Fibroblast of skin of right quadriceps (primary cell): Measurements from ENCODE around the gene IQSEC1.
A peak's percentile ranks its signal among the peaks of the same experiment; 100 is the strongest.

Experiments used
- DNase-seq: peaks from one replicate; pipeline ENCODE4 v3.0.0-alpha.2; 2013

The IQSEC1 gene

DNA sequence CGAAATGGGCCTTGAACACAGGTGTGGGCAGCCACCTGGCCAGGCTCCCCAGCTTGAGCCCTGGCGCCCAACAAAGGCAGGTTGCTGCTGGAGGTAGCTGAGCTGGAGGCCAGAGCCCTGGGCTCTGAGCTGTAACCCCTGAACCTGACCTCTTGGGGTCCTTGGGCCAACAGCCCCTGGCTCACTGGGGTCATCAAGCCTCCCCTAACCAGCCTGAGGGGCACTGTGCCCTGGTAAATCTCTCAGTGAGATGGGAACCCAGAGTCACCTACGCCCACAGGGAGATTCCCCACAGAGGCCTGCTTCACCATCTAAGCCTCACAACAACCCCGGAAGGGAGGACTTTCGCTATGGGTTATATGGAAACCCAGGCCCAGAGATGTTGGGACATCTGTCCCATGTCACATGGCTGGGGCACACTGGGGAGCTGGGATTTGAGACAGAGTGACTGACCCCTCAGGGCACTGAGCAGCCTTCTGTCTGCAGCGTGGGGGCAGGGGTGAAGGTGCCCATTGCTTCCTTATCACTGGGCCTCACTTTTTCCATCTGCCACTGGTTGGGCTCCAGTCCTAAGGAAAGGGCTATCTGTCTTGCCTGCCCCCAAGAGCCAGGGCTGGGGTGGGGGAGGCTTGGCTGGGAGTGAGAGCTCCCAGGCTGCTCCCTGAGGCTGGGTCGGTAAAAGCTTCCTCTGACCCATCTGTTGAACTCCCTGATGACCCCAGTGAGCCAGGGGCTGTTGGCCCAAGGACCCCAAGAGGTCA, 59.1 kb downstream of the IQSEC1 start:
- no peak for DNase-seq

DNA sequence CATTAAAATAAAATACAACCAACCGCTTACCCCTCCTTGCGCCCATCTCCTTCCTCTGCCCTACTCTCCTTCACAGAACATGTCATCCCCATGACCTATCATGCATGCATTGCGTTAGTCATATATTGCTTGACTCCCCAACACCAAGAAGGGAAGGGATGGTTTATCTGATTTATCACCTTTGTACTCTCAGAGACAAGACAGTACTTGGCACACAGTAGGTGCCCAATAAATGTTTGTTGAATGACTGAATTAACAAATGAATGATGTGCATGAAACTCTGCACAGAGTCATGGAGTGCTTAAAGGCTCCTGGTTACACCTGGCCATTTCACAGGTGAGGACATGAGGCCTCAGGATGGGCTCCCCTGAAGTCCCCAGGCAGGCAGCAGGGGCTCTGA, 59.7 kb downstream of the IQSEC1 start:
- no peak for DNase-seq

DNA sequence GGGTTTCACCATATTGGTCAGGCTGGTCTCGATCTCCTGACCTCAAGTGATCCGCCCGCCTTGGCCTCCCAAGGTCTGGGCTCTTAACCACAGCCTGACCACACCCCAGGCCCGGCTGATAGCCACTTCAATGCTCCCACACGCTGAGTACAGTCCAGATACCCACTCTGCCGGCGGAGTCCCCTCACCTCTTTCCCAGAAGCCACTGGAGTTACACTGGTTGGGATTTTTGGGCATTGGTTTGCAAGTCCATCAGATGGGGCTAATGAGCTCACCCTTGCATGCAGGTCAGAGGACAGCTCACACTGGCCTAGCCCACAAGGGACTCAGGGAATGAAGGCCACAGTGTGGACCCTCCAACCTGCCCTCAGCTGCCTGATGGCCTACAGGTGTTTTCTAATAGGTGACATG, 60.1 kb downstream of the IQSEC1 start:
- DNase-seq = no peak

DNA sequence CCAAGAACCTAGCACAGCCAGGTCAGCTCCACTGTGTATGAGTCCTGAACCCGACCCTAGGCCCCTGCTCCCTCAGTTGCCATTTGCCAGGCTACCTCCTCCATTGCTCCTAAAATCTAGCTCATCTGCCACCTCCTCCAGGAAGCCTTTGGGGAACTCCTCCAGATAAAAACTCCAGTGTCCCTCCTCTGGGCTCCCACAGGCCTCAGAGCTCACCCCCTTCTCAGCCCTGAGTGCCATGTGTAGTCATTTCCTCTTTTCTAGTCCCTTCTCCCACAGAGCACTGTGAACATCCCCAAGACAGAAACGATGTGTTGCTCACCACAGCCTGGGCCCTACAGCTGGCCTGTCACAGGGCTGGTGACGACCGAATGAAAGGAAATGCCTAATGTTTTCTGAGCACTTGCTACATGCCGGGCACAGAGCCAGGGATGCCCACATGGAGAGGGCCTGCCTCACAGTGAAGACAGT, 61.0 kb downstream of the IQSEC1 start:
- DNase-seq = peak; percentile 24

DNA sequence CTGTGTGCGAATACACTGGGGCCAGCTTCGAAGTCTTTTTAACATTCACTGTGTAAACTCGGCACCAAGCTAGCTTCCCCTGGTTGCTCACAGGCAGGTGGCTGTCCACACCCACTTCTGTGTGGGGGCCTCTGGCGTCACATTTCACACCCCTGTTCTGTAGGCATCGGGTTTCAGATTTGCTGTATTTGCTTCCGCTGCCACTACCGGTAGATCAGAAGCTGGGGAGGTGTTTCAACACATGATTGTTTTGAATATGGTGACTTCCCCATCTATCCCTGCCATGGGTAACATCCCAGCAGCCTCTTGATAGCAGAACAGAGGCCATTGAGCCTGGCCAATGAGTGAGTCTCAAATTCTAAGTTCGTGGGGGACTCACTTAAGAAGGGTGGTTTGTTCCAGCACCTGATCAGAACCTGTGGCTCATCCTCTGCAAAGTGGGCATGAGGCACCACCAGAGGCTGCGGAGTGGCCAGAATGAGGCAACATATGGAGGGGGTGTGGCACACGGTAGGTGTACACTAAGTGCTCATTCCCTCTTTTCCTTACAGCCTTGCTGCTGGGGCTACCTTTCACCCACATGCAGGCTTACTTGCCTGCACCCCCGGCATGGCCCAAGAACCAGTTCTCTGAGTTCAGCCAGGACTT, 61.5 kb downstream of the IQSEC1 start:
- no peak for DNase-seq

DNA sequence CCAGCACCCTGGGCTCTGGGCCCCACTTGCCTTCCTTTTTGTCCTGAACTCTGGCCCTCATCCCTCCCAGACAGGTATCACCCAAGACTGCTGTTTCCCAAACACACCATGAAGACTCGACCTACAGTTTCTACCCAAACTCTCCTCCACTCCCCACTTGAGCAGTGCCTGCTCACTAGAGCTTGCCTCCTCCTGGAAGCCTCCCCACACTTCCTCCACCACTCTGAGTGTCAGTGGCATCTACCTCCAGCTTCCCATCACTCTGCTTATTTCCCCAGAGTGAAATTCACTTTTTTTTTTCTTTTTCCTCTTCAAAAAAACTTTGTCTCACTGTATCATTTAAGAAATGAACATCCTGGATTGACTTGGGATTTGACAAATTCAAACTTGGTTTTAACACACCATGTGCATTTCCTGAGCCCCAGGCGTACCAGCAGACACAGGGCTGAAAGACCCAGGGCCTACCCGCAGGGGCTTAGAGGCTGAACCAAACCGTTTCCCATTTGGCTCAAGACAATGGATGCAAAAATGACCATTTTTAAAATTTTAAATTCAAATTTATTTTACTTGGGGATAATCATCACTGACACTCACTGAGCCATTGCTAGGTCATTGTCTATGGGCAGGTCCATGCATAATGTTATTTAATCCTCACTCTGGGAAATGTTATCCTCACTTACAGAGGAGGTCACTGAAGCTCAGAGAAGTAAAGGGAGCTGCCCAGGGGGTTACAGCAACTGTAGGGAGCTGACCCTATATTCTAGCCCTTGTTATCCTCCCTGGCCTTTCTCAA, 62.3 kb downstream of the IQSEC1 start:
- DNase-seq = no peak

DNA sequence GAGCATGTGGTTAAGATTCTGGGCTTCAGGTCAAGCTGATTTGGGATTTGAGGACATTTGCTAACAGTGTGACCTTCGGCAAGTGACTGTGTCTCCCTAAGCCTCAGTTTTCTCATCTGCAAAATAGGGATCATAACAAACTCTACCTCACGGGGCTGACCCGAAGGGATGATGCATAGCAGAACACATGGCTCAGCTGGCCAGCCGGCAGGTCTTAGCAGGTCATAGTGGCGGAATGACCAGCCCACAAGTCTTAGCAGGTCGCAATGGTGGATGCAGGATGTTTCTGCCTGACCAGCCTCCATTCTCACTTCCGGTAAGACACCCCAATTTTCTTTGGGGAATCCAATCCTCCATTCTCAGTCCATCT, 63.3 kb downstream of the IQSEC1 start:
- no peak for DNase-seq

DNA sequence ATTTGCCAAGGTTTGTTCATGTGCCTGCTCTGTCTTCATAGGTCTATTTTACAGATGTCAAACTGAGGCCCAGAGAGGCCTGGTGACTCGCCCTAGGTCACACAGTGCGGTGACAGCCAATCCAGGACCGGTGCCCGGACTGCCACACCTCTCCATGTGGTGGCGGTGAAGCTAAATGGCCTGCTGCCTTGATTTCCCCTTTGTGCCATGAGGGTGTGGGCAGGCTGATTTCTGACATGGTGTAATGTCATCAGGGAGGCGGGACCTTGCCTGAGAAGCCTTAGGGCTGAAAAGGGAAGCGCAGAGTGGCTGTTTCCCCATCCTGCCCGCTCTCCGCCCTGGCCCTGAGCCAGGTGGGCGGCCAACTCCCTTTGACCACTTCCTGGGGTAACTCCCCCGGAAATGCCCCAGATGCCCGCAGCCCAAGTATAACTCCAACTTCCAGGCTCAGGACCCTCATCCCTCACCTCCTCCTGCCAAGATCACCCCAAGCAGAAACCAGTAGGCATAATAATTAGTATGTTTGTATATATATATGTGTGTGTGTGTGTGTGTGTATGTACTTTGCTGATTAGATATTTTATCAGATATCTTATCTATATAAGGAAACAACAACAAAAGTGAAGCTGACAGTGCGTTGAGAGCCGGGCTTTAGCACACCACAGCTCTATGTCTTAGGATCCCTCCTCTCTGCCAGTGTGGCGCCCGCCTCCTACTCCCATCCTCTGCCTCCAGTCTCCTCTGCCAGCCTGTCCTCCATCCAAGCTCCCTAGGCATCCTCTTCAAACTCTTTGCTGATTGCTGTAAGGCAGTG, 63.9 kb downstream of the IQSEC1 start:
- DNase-seq = no peak

DNA sequence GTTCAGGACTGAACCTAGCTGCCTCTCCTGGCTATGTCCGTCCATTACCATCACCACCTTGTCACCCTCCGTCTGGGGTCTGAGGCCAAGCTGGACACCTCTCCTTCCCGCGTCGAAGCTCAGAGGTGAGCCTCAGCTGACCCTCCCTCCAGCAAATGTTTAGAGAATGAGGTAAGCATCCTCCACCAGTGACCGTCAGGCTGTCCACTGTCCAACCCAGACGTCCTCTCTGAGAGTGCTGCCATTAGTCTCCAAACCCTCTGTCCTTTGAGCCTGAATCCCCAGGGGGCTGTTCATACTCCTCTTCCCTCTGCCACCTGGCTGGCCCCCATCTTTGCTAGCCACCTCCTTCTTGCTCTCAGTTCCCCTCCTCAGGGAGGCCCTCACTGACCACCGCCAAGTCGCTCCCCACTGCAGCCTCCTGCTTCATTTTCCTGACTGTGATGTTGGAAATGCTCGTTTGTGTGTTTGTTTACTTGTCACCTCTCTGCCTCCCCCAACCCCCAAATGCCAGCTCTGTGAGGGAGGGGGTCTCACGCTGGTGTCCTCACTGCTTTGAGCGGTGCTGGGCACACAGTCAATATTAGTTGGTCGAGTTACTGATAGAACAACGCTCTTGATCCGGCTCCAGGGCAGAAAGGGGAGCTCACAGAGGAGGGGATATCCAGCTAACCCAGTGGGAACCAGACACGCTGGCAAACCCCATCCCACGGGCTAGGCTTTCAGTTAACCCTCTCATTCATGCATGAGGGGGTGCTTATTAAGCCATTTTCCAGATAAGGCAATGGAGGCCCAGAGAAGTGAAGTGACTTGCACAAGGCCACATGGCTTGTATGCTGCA, 64.9 kb downstream of the IQSEC1 start:
- no peak for DNase-seq

DNA sequence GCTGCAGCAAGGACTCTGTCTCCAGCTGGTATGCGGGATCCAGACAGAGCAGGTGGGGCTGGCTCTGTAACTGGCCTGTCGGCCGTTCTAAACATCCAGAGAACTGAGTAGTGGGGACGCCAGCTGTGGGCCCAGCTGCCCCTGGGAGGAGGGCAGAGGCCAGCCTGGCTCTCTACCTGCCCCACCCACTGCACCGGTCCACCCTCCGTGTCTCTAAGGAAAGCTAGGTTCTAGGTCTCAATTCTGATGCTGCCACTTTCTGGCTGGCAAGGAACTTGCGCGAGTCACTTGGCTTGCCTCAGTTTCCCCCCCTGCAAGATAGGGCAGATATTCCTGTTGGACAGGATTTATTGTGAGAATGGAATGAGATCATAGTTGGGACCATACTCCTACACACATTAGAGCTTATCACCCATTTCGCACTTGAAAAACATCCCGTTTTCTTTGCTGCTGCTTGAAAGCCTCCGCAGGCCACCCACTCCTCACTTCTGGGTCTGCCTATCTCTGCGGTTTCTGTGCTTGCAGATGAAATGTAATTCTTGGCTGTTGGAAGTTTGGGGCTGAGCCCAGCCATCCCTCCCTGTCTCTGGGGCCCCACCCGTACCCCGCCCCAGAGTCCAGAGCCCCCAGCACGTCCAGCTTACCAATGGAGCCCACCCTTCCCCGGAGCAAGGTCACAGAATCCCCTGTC, 65.8 kb downstream of the IQSEC1 start:
- no peak for DNase-seq

DNA sequence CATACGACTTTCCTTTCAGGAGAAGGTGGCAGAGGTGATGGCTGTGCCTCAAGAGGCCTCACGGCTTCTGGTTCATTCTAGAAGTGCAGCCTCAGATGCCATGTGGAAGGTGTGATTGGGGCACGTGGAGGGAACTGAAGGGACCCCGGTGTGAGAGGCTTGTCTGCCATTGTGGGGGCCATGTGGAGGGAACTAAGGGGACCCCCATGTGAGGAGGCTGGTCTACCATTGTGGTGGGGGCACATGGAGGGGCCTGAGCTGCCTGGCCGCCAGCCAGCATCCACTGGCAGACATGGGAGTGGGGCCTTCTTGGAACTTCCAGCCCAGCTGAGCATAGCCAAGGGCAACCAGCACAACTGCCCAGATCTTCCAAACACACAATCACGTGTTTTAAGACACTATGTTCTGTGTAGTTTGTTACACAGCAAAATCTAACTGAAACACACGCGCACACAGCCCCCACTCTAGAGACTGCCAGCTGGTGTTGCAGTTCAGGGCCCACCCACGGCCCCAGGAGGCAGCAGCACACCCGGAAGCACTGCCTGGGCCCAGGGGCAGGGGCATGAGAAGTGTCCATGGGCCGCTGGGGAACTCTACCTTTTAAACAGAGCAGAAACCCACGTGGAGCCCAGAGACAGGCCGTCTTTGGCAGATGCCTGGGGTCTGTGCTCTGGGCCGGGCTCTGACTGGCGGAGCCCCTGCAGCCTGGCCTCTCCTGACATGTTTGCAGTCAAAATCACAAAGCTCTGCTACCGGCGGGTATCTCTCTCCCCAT, 66.8 kb downstream of the IQSEC1 start:
- DNase-seq = no peak

DNA sequence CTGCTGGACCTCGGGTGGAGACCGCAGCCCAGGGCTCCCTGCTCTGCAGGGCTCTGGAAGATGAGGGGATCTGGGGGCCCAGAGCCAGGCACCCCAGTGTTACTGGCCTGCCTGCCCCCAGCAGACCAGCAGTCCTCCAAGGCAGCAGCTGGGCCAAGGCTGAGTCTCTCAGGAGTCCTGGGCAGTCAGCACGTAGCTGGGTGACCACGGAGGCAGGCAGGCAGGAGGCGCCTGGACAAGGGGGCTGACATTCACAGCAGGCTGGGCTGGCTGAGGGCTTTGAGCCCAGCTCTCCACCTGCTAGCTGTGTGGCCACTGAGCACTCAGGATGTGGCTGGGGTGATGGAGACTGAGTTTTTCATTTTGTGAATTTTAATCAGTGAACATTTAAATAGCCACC, 67.9 kb downstream of the IQSEC1 start:
- no peak for DNase-seq

DNA sequence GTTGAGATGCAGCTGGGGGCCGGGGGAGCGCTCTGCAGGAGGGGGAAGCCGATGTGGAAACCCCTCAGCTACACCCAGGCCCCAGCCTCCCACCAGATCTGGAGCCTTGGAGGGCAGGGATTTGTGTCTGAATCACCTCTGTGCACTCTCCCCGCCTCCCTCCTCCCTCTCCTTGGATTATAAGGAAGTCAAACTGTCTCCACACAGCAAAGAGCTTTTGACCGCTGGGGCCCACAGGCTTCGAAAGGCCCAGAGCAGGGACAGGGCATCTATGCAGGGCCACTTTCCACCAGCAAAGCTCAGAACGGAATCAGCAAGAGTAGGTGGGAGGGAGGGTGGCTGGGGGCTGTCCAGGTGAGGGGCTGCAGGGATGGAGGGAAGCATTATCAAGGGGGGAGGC, 68.9 kb downstream of the IQSEC1 start:
- DNase-seq = no peak

DNA sequence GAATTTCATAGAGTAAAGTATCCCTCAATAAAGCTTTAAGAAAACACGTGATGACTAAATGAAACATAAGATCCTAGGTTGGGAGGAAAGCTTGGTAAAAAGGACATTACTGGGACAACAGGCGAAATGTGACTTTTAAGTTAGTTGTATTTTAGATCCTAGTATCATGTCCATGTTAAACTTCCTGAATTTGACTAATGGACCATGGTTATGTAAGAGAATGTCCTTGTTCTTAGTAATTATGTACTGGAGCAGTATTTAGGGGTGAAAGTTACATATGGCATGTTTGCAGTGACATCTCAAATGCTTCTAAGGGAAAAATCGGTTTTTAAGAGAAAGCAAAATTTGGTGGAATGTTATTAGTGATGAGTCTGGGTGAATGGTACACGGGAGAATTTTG, 69.6 kb downstream of the IQSEC1 start:
- no peak for DNase-seq

DNA sequence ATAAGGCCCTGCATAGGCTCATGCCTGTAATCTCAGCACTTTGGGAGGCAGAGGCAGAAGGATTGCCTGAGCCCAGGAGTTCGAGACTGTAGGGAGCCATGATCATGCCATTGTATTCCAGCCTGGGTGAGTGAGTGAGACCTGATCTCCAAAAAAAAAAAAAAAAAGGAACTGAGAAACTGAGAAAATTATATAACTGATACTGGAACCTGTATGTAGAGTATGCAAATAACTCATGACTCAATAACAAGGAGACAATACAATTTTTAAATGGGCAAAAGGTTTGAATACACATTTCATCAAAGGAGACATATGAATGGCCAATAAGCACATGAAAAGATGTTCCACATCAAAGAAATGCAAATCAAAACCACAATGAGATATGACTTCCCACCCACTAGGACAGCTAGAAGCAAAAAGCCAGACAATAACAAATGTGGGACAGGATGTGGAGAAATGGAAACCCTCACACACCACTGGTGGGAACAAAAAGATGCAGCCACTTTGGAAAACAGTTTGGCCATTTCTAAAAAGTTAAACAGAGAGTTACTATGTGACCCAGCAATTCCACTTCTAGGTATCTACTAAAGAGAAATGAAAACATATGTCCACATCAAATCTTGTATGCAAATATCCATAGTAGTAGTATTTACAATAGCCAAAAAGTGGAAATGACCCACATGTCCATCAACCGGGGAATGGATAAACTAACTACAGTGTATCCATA, 70.7 kb downstream of the IQSEC1 start:
- DNase-seq = no peak

DNA sequence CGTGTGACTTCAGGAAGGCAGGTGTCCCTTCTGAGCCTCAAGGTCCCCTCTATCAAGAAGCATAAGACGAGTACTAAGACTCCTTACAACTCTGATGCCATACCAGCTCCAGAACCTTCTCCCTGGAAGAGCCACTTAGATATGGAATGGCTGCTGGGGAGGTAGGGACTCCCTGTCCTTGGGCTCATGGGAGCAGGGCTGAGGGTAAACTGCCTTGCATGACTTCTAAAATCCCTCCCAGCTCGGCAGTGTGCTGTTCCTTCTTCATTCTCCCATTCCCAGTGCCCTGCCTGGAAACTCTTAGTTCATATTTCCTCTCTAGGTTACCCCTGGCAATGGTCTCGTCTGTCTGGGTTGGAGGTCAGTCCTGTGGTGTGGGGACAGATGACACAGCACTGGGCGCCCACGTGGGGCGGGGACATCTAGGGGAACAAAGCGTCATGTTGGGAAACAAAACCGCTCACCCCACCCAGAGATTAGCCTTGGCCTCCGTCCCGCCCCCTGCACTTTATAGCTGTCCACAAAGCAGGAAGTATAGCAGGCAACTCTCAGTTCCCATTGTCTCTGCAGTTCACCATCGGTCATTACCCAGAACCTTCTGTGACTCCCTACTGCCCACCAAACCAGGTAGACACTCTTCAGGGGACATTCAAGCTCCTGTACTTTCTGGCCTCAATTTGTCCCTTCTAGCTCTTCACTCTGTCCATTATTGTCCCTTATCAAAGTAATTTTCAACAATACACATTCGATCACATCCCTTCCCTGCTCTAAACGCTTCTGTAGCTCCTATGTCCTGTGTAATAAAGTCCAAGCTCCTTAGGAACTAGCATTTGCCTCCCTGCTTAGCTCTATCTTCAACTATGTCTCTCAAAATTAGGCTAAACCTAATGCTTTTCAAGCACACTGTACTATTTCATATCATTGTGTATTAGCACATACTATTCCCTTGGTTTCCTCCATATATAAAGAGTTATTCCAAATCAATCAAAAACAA, 73.8 kb downstream of the IQSEC1 start:
- no peak for DNase-seq

DNA sequence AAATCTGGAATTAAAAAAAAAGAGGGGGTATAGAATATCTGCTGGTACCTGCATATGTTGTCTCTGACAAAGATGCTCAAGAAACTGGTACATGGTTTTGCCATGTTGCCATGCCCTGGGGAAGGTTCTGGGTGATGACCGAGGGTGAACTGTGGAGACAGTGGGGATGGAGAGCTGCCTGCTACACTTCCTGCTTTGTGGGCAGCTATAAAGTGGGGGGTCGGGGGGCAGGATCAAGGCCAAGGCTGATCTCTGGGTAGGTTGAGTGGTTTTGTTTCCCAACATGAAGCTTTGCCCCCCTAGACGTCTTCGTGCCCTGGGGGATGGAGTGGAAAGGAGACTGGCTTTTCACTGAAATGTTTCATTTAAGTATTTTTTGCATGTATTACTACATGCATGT, 74.6 kb downstream of the IQSEC1 start:
- DNase-seq = no peak

DNA sequence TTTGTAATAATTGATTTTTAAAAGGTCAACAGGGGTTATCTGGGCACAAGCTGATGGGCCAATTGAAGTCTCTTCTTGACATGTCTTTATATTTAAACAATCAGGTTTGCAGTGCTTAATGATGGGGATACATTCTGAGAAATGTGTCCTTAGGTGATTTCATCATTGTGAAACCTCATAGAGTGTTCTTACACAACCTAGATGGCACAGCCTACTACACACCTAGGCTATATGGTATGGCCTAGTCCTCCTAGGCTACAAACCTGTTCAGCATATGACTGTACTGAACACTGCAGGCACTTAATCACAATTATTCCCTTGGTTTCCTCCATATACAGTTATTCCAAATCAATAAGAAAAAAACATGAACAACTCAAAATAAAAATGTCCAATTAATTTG, 75.8 kb downstream of the IQSEC1 start:
- no peak for DNase-seq

DNA sequence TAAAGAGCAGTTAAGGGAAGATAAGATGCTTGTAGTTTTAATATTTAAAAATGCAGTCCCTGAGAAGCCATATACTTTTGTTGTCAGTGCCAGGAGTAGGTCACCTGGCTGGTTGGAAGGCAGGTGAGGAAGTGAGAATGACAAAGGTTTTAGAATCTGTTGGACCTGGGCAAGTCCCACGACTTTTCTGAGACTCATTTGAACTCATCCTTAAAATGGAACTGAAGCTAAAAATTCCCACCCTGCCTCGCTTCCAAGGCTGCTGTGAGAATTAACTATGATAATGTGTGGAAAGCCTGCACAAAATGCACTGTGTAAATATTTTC, 77.1 kb downstream of the IQSEC1 start:
- DNase-seq = no peak
